Measurements from ENCODE around the gene TP63.

Gene TP63

DNA sequence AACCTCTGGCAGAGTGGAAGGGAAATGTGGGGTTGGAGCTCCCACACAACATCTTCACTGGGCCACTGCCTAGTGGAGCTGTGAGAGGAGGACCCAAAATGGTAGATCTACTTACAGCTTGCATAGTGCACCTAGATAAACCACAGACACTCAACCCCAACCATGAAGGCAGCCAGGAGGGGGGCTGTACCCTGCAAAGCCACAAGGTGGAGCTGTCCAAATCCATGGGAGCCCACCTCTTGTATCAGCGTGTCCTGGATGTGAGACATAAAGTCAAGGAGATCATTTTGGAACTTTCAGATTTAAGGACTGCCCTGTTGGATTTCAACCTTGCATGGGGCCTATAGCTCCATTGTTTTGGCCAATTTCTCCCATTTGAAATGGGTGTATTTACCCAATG is 20.9 kb downstream of the TP63 start:
- Histone ChIP-seq H3K79me2 (ENCODE audit: insufficient read depth, low read length) (peaks cover 2% of the 10 kb centered on the region; the same call in 1 of the 2 replicates), H3F3A (ENCODE audit: insufficient read depth, low read length) (no peaks in the 10 kb centered on the region), H3K27ac (ENCODE audit: low read depth, low read length, poor library complexity, severe bottlenecking) (no peak overlapping the region), H3K36me3 (ENCODE audit: insufficient read depth, low read length) (no peaks in the 10 kb centered on the region), H4K20me1 (ENCODE audit: insufficient read depth, low read length) (no peaks in the 10 kb centered on the region), H3K4me3 (ENCODE audit: low read depth, low read length, poor library complexity, severe bottlenecking) (no peak overlapping the region), H3K9me2 (ENCODE audit: low read depth, low read length) (no peaks in the 10 kb centered on the region), H3K4me1 (ENCODE audit: insufficient read depth, low read length, severe bottlenecking) (no peaks in the 10 kb centered on the region), H3K9ac (ENCODE audit: low read length) (no peak overlapping the region), H2AFZ (ENCODE audit: low read length) (no peak overlapping the region), H3K27me3 (ENCODE audit: insufficient read depth, low read length) (no peaks in the 10 kb centered on the region), H3K4me2 (ENCODE audit: low read length) (no peak overlapping the region), H3K9me3 (ENCODE audit: low read length) (peaks cover 6% of the 10 kb centered on the region)
- TF ChIP-seq EZH2 (IDR thresholded peaks at IDR 0.05; ENCODE audit: borderline replicate concordance, low read length), result no peak
- TF ChIP-seq, protein P1, sequence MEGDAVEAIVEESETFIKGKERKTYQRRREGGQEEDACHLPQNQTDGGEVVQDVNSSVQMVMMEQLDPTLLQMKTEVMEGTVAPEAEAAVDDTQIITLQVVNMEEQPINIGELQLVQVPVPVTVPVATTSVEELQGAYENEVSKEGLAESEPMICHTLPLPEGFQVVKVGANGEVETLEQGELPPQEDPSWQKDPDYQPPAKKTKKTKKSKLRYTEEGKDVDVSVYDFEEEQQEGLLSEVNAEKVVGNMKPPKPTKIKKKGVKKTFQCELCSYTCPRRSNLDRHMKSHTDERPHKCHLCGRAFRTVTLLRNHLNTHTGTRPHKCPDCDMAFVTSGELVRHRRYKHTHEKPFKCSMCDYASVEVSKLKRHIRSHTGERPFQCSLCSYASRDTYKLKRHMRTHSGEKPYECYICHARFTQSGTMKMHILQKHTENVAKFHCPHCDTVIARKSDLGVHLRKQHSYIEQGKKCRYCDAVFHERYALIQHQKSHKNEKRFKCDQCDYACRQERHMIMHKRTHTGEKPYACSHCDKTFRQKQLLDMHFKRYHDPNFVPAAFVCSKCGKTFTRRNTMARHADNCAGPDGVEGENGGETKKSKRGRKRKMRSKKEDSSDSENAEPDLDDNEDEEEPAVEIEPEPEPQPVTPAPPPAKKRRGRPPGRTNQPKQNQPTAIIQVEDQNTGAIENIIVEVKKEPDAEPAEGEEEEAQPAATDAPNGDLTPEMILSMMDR (IDR thresholded peaks at IDR 0.05; ENCODE audit: low read length), result peak; percentile 68

DNA sequence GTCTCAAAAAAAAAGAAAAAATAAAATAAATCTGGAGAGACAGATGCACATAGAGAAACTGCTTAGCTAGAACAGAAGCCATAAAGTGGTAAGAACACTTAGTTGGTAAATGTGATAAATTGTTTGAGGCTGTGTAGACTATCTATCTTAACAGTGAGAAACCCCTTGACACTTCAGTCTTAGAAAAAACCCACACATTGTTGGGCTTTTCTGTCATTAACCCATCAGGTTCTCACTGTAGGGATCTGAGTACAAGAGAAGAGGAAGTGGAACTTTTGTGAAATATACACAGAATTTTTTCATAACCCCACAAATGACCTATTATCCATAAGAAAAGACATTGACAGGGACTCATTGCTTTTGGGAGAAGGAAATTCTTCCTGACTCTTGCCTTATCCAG is 24.4 kb downstream of the TP63 start:
- Histone ChIP-seq H2AFZ (ENCODE audit: low read length) (no peak overlapping the region), H3K9me3 (ENCODE audit: low read length) (peaks cover 6% of the 10 kb centered on the region), H3K27me3 (ENCODE audit: insufficient read depth, low read length) (no peaks in the 10 kb centered on the region), H3K4me3 (ENCODE audit: low read depth, low read length, poor library complexity, severe bottlenecking) (no peak overlapping the region), H3K9ac (ENCODE audit: low read length) (no peak overlapping the region), H3K27ac (ENCODE audit: low read depth, low read length, poor library complexity, severe bottlenecking) (no peak overlapping the region), H4K20me1 (ENCODE audit: insufficient read depth, low read length) (no peaks in the 10 kb centered on the region), H3K36me3 (ENCODE audit: insufficient read depth, low read length) (no peaks in the 10 kb centered on the region), H3K9me2 (ENCODE audit: low read depth, low read length) (no peaks in the 10 kb centered on the region), H3K4me1 (ENCODE audit: insufficient read depth, low read length, severe bottlenecking) (peaks cover 1% of the 10 kb centered on the region), H3K4me2 (ENCODE audit: low read length) (no peak overlapping the region), H3K79me2 (ENCODE audit: insufficient read depth, low read length) (no peaks in the 10 kb centered on the region), H3F3A (ENCODE audit: insufficient read depth, low read length) (no peaks in the 10 kb centered on the region)
- TF ChIP-seq, protein P1 (IDR thresholded peaks at IDR 0.05; ENCODE audit: low read length), result no peak
- no peak for TF ChIP-seq EZH2 (IDR thresholded peaks at IDR 0.05; ENCODE audit: borderline replicate concordance, low read length)

DNA sequence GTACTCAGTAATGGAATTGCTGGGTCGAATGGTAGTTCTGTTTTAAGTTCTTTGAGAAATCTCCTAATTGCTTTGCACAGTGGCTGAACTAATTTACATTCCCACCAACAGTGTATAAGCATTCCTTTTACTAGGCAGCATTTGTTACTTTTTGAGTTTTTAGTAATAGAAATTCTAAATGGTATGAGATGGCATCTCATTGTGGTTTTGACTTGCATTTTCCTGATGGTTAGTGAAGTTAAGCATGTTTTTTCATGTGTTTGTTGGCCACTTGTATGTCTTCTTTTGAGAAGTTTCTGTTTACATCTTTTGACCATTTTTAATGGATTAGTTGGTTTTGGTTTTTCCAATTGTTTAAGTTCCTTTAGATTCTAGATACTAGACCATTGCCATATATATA is 28.4 kb downstream of the TP63 start:
- Histone ChIP-seq H3F3A (ENCODE audit: insufficient read depth, low read length) (no peaks in the 10 kb centered on the region), H3K9ac (ENCODE audit: low read length) (no peak overlapping the region), H3K9me2 (ENCODE audit: low read depth, low read length) (no peaks in the 10 kb centered on the region), H2AFZ (ENCODE audit: low read length) (no peak overlapping the region), H3K9me3 (ENCODE audit: low read length) (peaks cover 6% of the 10 kb centered on the region), H3K27me3 (ENCODE audit: insufficient read depth, low read length) (no peaks in the 10 kb centered on the region), H3K4me1 (ENCODE audit: insufficient read depth, low read length, severe bottlenecking) (peaks cover 19% of the 10 kb centered on the region), H3K79me2 (ENCODE audit: insufficient read depth, low read length) (peaks cover 12% of the 10 kb centered on the region; the same call in 1 of the 2 replicates), H3K4me3 (ENCODE audit: low read depth, low read length, poor library complexity, severe bottlenecking) (no peak overlapping the region), H3K36me3 (ENCODE audit: insufficient read depth, low read length) (no peaks in the 10 kb centered on the region), H3K4me2 (ENCODE audit: low read length) (no peak overlapping the region), H3K27ac (ENCODE audit: low read depth, low read length, poor library complexity, severe bottlenecking) (no peak overlapping the region), H4K20me1 (ENCODE audit: insufficient read depth, low read length) (no peaks in the 10 kb centered on the region)
- TF ChIP-seq, protein P1 (IDR thresholded peaks at IDR 0.05; ENCODE audit: low read length), result no peak
- TF ChIP-seq EZH2 (IDR thresholded peaks at IDR 0.05; ENCODE audit: borderline replicate concordance, low read length), result no peak
